Activated CD4-positive, alpha-beta T cell treated with anti-CD3 and anti-CD28 coated beads, Interleukin-2, amount 10 ng/mL, durations not matched to agents 7 days and 5 days (primary cell): ENCODE data around the gene NCF4. TPM values are rescaled to one million over a fixed set of nuclear protein-coding genes. Genes with fewer than 3 reads are reported as not detected.

Experiments used
- CTCF ChIA-PET: fragments of 350-600 bp; sonication (Branson Sonifier 250); formaldehyde crosslinking; loops from one replicate; lab custom pipeline; 2021; ENCODE audit warnings: antibody characterized with exemption; lab: Charles Lee
- POLR2A ChIA-PET: fragments of 350-600 bp; sonication (Branson Sonifier 250); formaldehyde crosslinking; loops from one replicate; lab custom pipeline; 2021; ENCODE audit warnings: antibody characterized with exemption; lab: Charles Lee
- DNase-seq: peaks from one replicate; pipeline ENCODE4 v3.0.0-alpha.2; 2020
- H3K27ac Mint-ChIP-seq: one replicate; pipeline ENCODE4 v1.8.0; 2021; ENCODE audit warnings: mild to moderate bottlenecking, moderate library complexity, mixed read lengths
- H3K27me3 Mint-ChIP-seq: one replicate; pipeline ENCODE4 v1.8.0; 2021; ENCODE audit warnings: mixed read lengths
- H3K36me3 Mint-ChIP-seq: one replicate; pipeline ENCODE4 v1.8.0; 2021; ENCODE audit warnings: low read depth, mixed read lengths
- H3K4me1 Mint-ChIP-seq: one replicate; pipeline ENCODE4 v1.8.0; 2021; ENCODE audit warnings: mixed read lengths
- H3K4me3 Mint-ChIP-seq: one replicate; pipeline ENCODE4 v1.8.0; 2021; ENCODE audit warnings: mild to moderate bottlenecking, moderate library complexity, mixed read lengths
- H3K9me3 Mint-ChIP-seq: one replicate; pipeline ENCODE4 v1.8.0; 2021; ENCODE audit warnings: mixed read lengths
- total RNA-seq, 2 experiments: library from RNA; stranded (reverse); gene quantifications; one replicate each; pipeline ENCODE4 v1.2.3, GENCODE V29; 2021

NCF4 gene
- total RNA-seq, 2 experiments from 2014 or later, result 22.7 to 23.3 TPM

DNA sequence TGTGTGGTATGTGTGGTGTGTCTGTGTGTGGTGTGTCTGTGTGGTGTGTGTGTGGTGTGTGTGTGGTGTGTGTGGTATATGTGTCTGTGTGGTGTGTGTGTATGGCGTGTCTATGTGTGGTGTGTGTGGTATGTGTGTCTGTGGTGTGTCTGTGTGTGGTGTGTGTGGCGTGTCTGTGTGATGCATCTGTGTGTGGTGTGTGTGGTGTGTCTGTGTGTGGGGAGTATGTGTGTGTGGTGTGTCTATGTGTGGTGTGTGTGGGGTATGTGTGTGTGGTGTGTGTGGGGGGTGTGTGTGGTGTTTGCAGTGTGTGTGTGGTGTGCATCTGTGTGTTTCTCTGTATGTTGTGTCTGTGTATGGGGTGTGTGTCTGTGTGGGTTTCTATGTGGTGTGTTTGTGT is 36.2 kb upstream of the NCF4 start:
- Mint-ChIP-seq H3K27me3 (peaks cover 28% of the 10 kb centered on the region), H3K4me1 (peaks cover 6% of the 10 kb centered on the region), H3K36me3 (no peaks in the 10 kb centered on the region), H3K4me3 (no peak overlapping the region), H3K9me3 (no peaks in the 10 kb centered on the region), H3K27ac (no peak overlapping the region)
- no peak for DNase-seq
- CTCF ChIA-PET, result no interaction called here
- POLR2A ChIA-PET, result no interaction called here

DNA sequence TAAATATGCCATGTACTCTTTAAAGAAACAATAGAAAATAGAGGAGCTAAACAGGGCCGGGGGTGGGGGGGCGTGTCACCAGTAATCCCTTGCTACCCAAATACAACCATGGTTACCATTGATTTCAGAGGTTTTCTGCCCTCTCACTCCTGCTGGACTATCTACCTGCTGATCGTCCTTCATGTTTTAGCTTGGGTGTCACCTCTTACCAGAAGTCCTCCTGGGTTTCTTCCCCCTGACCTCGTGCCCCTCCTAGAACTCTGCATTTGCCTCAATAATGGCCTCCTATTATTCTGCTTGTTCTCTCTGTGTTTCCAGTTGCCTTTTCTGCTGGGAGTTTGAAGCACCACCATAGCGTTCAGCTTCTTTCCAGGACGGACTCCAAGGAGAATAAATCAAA is 34.5 kb upstream of the NCF4 start:
- CTCF ChIA-PET, result interaction anchor here (0.6 to 1.4 kb wide), 5 partner anchors 30 to 451 kb away, joined by 3 to 5 read pairs (median 3); no protein-coding TSS in a partner anchor
- Mint-ChIP-seq H3K4me3 (no peak overlapping the region), H3K36me3 (no peaks in the 10 kb centered on the region), H3K9me3 (no peaks in the 10 kb centered on the region), H3K27ac (no peak overlapping the region), H3K27me3 (peaks cover 26% of the 10 kb centered on the region), H3K4me1 (peaks cover 20% of the 10 kb centered on the region)
- POLR2A ChIA-PET, result no interaction called here
- no peak for DNase-seq

DNA sequence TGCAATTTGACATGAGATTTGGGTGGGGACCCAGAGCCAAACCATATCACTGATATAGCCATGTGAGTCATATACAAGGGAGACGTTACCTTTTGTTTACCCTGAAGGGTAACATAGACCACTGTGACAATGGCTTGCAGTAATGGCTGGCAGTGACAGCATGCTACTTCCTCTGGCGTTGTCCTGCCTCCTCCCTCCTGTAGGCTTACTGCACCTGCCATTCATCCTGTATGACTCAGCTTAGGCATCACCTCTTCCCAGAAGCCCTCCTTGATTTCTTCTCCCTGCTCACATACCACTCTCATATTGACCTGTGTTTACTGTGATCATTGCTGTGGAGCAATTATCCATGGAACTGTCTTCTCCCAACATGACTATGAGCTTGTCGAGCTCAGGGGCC is 32.0 kb upstream of the NCF4 start:
- no peak for DNase-seq
- peaks cover 42% of the 10 kb centered on the region for H3K27me3 Mint-ChIP-seq
- H3K9me3 Mint-ChIP-seq, result no peaks in the 10 kb centered on the region
- H3K4me1 Mint-ChIP-seq, result peaks cover 20% of the 10 kb centered on the region
- no peak overlapping the region for H3K27ac Mint-ChIP-seq
- H3K4me3 Mint-ChIP-seq, result no peak overlapping the region
- ChIA-PET CTCF (interaction anchor here (1.1 to 1.4 kb wide), 3 partner anchors 8 to 41 kb away, joined by 3 to 4 read pairs (median 3); no protein-coding TSS in a partner anchor), POLR2A (no interaction called here)
- H3K36me3 Mint-ChIP-seq, result no peaks in the 10 kb centered on the region

DNA sequence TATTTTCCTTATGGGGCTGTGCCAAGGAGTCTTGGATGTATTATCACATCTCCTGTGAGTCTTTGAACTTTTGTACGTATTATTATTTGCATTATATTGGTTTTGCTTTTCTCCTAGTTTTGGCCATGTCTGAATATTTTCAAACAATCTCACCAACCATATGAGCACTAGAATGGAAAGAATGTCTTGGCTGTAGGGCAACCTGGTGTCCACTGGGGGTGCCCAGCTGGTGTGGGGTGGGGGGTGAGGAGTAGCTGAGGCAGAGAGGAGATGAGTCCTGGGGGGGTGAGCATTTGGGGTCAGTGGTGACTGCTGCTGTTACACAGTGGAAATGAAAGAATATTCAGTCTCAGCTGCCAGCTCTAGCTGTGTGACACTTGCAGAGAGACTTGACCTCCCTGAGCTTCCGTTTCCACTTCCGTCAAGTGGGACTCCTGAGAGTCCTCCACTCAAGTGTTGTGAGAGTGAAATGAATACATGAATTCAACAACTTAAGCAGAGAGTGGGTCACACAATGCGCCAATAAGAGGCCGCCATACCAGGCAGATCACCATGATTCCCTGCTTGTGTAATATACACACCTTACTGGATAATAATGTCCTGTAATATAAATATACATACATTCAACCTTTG is 31.3 kb upstream of the NCF4 start:
- Mint-ChIP-seq H3K9me3 (no peaks in the 10 kb centered on the region), H3K27me3 (peaks cover 44% of the 10 kb centered on the region), H3K4me1 (peaks cover 20% of the 10 kb centered on the region), H3K4me3 (no peak overlapping the region), H3K27ac (no peak overlapping the region), H3K36me3 (no peaks in the 10 kb centered on the region)
- ChIA-PET POLR2A (no interaction called here), CTCF (interaction anchor here (1.1 to 1.4 kb wide), 3 partner anchors 9 to 42 kb away, joined by 3 to 4 read pairs (median 3); no protein-coding TSS in a partner anchor)
- no peak for DNase-seq

DNA sequence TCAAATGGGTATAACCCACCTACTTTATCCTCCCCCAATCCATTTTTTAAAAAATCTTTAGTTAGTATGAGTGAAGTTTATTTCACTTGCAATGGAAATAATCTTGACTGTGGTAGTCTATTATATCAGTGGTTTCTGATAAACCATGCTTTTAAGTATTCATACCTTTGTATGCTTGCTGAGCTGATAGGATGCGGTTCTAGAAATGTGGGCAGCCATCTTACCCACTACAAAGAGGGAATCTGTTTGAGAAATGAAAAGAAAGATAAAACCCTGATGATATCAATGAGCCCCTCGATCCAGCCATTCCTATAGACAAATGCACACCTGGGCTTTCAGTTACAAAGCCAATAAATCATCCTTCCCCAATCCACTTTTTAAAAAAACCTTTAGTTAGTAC is 30.2 kb upstream of the NCF4 start:
- DNase-seq, result peak; percentile 39
- Mint-ChIP-seq H3K36me3 (no peaks in the 10 kb centered on the region), H3K4me3 (no peak overlapping the region), H3K27ac (no peak overlapping the region), H3K9me3 (no peaks in the 10 kb centered on the region), H3K27me3 (peaks cover 42% of the 10 kb centered on the region), H3K4me1 (peaks cover 20% of the 10 kb centered on the region)
- ChIA-PET POLR2A (no interaction called here), CTCF (no interaction called here)

DNA sequence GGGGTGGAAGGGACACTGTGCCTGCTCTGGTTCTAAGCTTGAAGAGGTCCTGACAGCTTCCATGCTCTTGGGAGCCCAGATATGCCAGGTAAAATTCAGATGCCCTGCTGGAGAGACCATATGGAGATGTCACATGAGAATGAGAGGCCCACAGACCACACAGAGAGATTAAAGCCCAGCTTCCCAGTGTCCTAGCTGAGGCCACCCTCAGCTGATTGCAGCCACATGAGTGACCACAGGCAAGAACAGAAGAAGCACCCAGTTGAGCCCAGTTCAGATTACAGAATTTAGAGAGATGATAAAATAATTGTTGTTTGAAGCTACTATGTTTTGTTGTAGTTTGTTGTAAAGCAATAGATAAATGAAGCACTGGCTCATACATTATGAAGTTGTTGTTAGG is 29.6 kb upstream of the NCF4 start:
- H3K9me3 Mint-ChIP-seq, result no peaks in the 10 kb centered on the region
- peaks cover 20% of the 10 kb centered on the region for H3K4me1 Mint-ChIP-seq
- DNase-seq, result no peak
- H3K36me3 Mint-ChIP-seq, result no peaks in the 10 kb centered on the region
- CTCF ChIA-PET, result interaction anchor here (1.6 kb wide), 1 partner anchor 121 kb away, joined by 3 read pairs; no protein-coding TSS in a partner anchor
- H3K27ac Mint-ChIP-seq, result no peak overlapping the region
- H3K4me3 Mint-ChIP-seq, result no peak overlapping the region
- POLR2A ChIA-PET, result no interaction called here
- H3K27me3 Mint-ChIP-seq, result peaks cover 42% of the 10 kb centered on the region

DNA sequence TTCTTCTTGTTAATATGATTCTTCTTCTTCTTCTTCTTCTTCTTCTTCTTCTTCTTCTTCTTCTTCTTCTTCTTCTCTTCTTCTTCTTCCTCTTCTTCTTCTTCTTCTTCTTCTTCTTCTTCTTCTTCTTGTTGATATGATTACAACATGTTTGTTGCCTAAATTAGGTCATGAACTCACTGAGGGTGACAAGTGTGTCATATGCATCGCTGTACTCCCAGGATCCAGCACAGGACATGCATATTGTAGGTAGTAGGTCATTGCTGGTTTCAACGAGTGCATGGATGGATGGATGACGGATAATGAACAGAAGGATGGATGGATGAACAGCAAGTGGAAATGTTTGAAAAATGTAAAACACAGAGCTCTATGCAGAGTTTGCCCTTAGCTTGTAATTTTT is 29.1 kb upstream of the NCF4 start:
- ChIA-PET POLR2A (no interaction called here), CTCF (interaction anchor here (1.6 to 1.9 kb wide), 2 partner anchors 25 to 121 kb away, joined by 3 to 12 read pairs; no protein-coding TSS in a partner anchor)
- H3K27ac Mint-ChIP-seq, result no peak overlapping the region
- peaks cover 42% of the 10 kb centered on the region for H3K27me3 Mint-ChIP-seq
- H3K36me3 Mint-ChIP-seq, result no peaks in the 10 kb centered on the region
- DNase-seq, result no peak
- peaks cover under 1% of the 10 kb centered on the region for H3K9me3 Mint-ChIP-seq
- H3K4me3 Mint-ChIP-seq, result no peak overlapping the region
- H3K4me1 Mint-ChIP-seq, result peaks cover 20% of the 10 kb centered on the region

DNA sequence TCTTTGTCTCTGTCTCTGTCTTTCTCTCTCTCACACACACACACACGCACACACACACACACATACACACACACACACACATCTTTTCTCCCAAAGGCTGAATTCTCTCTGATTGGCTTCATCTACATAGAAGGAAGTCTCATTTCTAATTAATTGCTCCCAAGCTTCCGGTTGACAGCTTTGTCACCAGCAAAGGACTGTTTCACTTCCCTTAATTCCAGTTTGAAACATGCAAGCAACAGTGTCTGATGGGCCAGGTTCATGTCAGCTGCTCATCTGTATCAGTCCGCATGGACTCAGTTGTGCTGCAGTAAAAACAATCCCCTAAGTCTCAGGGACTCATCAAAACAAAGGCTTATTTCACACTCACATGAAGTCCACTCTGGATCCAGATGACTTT is 27.7 kb upstream of the NCF4 start:
- no peak for DNase-seq
- ChIA-PET CTCF (interaction anchor here (0.8 to 1.9 kb wide), 2 partner anchors 23 to 286 kb away, joined by 3 to 12 read pairs; no protein-coding TSS in a partner anchor), POLR2A (no interaction called here)
- peaks cover 10% of the 10 kb centered on the region for H3K9me3 Mint-ChIP-seq
- no peak overlapping the region for H3K4me3 Mint-ChIP-seq
- H3K4me1 Mint-ChIP-seq, result peaks cover 19% of the 10 kb centered on the region
- H3K27ac Mint-ChIP-seq, result no peak overlapping the region
- H3K36me3 Mint-ChIP-seq, result no peaks in the 10 kb centered on the region
- peaks cover 37% of the 10 kb centered on the region for H3K27me3 Mint-ChIP-seq

DNA sequence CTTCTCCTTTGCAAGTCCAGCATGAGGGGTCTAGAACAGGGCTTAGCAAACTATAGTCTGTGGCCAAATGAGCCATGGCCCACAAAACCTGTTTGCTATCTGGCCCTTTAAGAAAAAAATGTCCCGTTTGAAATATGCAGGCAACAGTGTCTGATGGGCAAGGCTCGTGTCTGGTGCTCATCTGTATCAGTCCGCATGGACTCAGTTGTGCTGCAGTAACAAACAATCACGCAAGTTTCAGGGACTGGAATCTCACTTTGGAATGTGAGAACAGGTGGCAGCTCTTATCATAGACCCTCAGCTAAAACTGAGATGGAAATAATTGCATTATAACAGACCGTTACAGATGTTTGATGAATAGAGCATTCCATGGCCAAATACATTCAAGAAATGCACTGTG is 24.9 kb upstream of the NCF4 start:
- H3K36me3 Mint-ChIP-seq, result peaks cover 2% of the 10 kb centered on the region
- H3K4me3 Mint-ChIP-seq, result no peak overlapping the region
- peaks cover 12% of the 10 kb centered on the region for H3K9me3 Mint-ChIP-seq
- peaks cover 30% of the 10 kb centered on the region for H3K27me3 Mint-ChIP-seq
- DNase-seq, result no peak
- POLR2A ChIA-PET, result no interaction called here
- H3K27ac Mint-ChIP-seq, result no peak overlapping the region
- H3K4me1 Mint-ChIP-seq, result peaks cover 3% of the 10 kb centered on the region
- CTCF ChIA-PET, result interaction anchor here (1.3 to 1.4 kb wide), 3 partner anchors 17 to 37 kb away, joined by 3 to 5 read pairs (median 3); no protein-coding TSS in a partner anchor

DNA sequence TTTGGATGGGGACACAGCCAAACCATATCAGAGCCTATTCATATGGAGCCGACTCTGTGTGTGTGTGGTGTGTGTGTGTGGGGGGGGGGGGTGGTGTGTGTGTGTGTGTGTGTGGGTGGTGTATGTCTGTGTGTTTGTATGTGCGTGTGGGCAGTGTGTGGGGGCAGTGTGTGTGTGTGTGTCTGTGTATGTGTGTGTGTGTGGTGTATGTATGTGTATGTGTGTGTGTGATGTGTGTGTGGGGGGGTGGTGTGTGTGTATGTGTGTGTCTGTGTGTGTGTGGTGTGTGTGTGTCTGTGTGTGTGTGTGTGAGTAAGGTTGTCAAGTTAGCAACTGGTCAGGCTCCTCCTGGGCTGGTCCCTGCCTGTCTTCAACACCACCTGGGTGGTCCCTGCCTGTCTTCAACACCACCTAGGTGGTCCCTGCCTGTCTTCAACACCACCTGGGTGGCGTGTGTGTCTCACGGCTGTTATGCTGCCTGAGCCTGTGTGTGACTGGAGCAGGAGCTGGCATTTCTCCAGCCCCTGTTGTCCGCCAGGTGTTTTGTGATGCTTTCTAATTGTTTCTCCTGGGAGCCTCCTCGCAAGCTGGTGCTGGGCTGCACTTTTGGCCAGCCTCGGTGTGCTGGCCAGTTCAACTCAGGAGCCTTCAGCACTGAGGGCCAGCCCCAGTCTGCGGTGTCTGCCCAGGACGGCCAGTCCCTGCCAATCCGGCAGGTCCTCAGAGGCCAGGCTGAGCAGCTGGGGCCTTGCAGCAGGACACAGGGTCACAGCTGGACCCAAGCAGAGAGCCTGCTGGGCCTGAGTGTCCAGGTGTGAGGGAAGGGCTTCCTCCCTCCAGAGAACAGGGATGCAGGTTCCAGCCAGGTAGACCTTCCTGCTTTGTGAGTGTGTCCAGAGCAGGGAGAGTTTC is 22.4 kb upstream of the NCF4 start:
- CTCF ChIA-PET, result interaction anchor here (0.9 kb wide), 1 partner anchor 24 kb away, joined by 4 read pairs; no protein-coding TSS in a partner anchor
- Mint-ChIP-seq H3K4me3 (no peak overlapping the region), H3K27me3 (peaks cover 25% of the 10 kb centered on the region), H3K4me1 (no peaks in the 10 kb centered on the region), H3K9me3 (peaks cover 12% of the 10 kb centered on the region), H3K27ac (no peak overlapping the region), H3K36me3 (peaks cover 2% of the 10 kb centered on the region)
- no peak for DNase-seq
- POLR2A ChIA-PET, result no interaction called here

DNA sequence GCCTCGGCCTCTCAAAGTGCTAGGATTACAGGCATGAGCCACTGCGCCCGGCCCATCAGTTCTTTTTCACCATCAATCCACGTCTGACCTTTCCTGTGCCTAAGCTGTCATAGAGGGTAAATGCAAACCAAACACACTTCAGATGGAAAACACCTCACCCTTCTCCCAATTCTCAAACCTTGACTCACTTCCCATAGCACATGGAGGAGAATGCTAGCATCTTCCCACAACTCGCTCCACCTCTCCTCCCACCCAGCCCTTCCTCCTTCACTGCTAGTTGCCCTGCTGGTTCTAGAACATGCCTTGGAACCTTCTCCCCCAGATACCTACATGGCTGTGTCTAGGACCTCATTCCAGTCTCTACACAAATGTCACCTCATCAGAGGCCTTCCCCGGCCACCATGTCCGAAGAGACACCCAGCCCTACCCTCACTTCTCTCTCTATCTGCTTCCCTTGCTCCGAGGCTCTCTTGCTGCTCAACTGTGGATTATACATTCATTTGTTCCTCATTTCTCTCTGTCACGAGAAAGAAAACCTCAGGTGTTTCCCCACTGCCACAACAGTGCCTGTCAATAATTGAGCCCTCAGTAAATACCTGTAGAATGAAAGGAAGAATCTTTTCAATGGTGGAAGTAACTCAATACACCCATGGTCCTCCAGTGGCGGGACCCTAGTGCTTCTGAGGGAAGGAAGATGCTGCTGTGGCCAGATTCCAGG is 21.3 kb upstream of the NCF4 start:
- H3K4me3 Mint-ChIP-seq, result no peak overlapping the region
- H3K27ac Mint-ChIP-seq, result no peak overlapping the region
- H3K36me3 Mint-ChIP-seq, result peaks cover 2% of the 10 kb centered on the region
- CTCF ChIA-PET, result interaction anchor here (0.9 to 1.1 kb wide), 2 partner anchors 13 to 25 kb away, joined by 4 to 6 read pairs; no protein-coding TSS in a partner anchor
- peaks cover 29% of the 10 kb centered on the region for H3K27me3 Mint-ChIP-seq
- no peaks in the 10 kb centered on the region for H3K4me1 Mint-ChIP-seq
- POLR2A ChIA-PET, result no interaction called here
- H3K9me3 Mint-ChIP-seq, result peaks cover 12% of the 10 kb centered on the region
- DNase-seq, result no peak

DNA sequence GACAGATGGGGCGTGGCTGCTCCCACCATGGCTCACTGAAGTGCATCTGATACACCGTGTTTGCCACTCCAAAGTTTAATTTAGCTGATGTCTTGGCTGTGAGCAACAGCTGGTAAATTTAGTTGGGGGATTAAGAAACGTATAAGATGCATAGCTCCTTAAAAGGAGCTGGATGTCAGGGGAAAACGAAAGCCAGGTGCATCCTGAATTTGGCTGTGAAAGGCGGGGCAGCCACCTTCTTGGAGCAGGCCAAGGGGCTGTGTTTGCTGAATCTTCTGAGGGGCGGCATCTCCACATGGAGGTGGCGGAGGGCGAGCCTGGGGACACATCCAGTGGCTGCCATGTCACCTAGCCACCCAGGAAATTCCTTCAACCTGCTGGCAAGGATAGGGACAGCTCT is 20.7 kb upstream of the NCF4 start:
- Mint-ChIP-seq H3K36me3 (peaks cover 2% of the 10 kb centered on the region), H3K9me3 (peaks cover 12% of the 10 kb centered on the region), H3K27ac (no peak overlapping the region), H3K4me1 (no peaks in the 10 kb centered on the region), H3K27me3 (peaks cover 34% of the 10 kb centered on the region), H3K4me3 (no peak overlapping the region)
- no peak for DNase-seq
- POLR2A ChIA-PET, result no interaction called here
- CTCF ChIA-PET, result interaction anchor here (1.1 kb wide), 2 partner anchors 13 to 16 kb away, joined by 4 to 6 read pairs; no protein-coding TSS in a partner anchor
